Muscle layer of duodenum (tissue), 2 donors: ENCODE results near the gene AIFM1.
"Not testable (repeated sequence)": the region's sequence is repeated elsewhere in the genome, so short reads cannot be mapped to it uniquely, and the experiment has no call there.

ENCODE experiments used
- H3K27ac ChIP-seq: one replicate; pipeline ENCODE4 v1.7.0; 2013; ENCODE audit warnings: mild to moderate bottlenecking, low read length
- H3K27me3 ChIP-seq: one replicate; pipeline ENCODE4 v1.7.0; 2013; ENCODE audit warnings: low read depth, mild to moderate bottlenecking, control low read depth, low read length
- H3K36me3 ChIP-seq, 2 donors: one replicate each; pipeline ENCODE4 v1.7.0; 2013; ENCODE audit warnings: low read length in 2 of 2, control low read depth in 1 of 2, mild to moderate bottlenecking in 1 of 2; ENCODE audit not compliant: insufficient read depth in 2 of 2, control insufficient read depth in 1 of 2
- H3K4me1 ChIP-seq, 2 donors: one replicate each; pipeline ENCODE4 v1.7.0; 2013; ENCODE audit warnings: low read length in 2 of 2, mild to moderate bottlenecking in 2 of 2, control low read depth in 1 of 2, moderate library complexity in 1 of 2; ENCODE audit not compliant: insufficient read depth in 2 of 2, control insufficient read depth in 1 of 2
- H3K4me3 ChIP-seq, 2 donors: one replicate each; pipeline ENCODE4 v1.7.0; 2013; ENCODE audit warnings: low read length in 2 of 2, low read depth in 1 of 2, mild to moderate bottlenecking in 1 of 2
- H3K9me3 ChIP-seq, 2 donors: one replicate each; pipeline ENCODE4 v1.7.0; 2013; ENCODE audit warnings: low read length in 2 of 2, control low read depth in 1 of 2, mild to moderate bottlenecking in 1 of 2; ENCODE audit not compliant: control insufficient read depth in 1 of 2
- donor health status: healthy.

Gene AIFM1

DNA sequence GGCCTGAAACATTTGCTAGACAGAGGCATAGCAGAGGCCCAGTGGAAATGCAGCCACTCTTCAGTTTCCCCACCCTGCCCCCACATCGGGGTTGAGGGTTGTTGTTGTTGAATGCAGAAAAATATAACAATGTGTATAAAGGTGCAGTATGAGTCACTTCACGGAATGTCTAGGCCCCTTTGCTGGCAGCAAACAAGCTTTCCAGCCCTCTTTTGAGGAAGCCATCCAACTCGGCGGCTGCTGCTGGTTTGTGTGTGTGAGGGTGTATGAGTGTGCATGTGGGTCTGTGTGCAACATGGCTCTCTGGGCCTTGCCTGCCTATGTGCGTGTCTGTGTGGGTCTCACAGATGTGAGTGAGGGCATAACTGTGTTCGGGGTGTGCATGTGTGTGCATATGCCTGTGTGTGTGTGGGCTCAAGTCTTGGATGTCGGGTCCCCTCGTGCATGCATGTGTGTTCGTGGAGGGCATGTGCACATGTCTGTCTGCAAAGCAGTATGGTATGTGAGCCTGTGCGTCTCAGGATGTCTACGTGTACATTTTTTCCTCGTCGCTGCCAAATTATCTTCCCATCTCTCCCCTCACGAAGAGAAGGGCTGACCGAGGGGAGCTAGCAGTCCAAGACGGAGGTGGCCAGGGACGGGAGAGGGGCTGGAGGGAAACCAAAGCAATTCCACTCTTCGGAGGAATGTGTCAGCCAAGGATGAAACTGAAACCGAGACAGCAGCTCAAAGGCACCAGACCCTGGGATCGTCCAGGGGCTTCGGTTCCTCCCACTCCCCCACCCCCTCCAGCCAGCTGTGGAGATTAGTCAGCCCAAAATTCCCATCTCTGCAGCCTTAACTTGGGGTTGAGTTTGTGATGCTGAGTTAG lies 47.0 kb downstream of the AIFM1 start:
- no peaks in the 10 kb centered on the region for H3K36me3 ChIP-seq
- peaks cover 0 to 4% of the 10 kb centered on the region in 2 donors for H3K4me1 ChIP-seq
- no peaks in the 10 kb centered on the region for H3K27me3 ChIP-seq
- H3K4me3 ChIP-seq, result no peak overlapping the region
- no peaks in the 10 kb centered on the region for H3K9me3 ChIP-seq
- H3K27ac ChIP-seq, result peak overlapping the region; percentile 51

DNA sequence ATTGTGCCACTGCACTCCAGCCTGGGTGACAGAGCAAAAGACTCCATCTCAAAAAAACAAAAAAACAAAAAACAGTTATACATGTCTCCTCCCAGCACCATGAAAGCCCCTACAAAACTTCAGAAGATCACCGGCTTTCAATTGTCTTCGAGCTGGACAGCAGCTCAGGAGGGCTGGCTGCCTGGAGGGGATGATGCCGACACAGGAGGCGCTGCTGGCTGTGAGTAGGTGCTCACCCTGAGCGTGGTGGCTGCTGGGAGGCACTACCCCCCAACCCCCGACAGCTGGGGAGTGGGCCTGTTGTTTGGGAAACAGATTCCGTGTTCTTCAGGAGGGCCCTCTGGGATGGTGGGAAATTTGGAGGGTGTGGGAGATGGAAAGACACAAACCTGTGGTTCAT lies 48.5 kb downstream of the AIFM1 start:
- Histone ChIP-seq H3K9me3 (no peaks in the 10 kb centered on the region), H3K4me1 (peaks cover 0 to 4% of the 10 kb centered on the region in 2 donors), H3K36me3 (no peaks in the 10 kb centered on the region), H3K4me3 (no peak overlapping the region), H3K27me3 (no peaks in the 10 kb centered on the region), H3K27ac (no peak overlapping the region)

DNA sequence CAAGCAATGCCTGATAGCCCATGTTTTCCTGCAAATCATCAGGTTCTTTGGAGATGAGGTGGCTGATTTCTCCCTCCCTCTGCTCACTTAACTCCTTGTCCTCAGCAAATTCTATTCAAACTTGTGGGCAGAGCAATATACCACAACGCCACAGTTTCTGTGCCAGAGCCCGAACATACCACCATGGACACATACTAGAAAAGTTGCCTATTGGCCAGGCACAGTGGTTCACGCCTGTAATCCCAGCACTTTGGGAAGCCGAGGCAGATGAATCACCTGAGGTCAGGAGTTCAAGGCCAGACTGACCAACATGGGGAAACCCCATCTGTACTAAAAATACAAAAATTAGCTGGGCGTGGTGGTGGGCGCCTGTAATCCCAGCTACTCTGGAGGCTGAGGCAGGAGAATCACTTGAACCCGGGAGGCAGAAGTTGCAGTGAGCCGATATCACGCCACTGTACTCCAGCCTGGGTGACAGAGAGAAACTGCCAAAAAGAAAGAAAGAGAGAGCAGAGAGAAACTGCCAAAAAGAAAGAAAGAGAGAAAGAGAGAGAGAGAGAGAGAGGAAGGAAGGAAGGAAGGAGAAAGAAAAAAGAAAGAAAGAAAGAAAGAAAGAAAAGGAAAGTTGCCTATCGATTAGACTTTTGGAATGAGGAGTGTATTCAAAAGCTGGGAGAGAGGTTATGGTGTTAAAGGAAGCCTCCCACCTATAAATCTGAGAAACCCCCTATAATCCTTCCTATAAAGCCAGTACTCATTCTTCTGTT lies 50.3 kb downstream of the AIFM1 start:
- H3K4me3 ChIP-seq, H3K4me1 ChIP-seq, H3K27ac ChIP-seq, H3K36me3 ChIP-seq, H3K9me3 ChIP-seq, H3K27me3 ChIP-seq: not testable (repeated sequence)

DNA sequence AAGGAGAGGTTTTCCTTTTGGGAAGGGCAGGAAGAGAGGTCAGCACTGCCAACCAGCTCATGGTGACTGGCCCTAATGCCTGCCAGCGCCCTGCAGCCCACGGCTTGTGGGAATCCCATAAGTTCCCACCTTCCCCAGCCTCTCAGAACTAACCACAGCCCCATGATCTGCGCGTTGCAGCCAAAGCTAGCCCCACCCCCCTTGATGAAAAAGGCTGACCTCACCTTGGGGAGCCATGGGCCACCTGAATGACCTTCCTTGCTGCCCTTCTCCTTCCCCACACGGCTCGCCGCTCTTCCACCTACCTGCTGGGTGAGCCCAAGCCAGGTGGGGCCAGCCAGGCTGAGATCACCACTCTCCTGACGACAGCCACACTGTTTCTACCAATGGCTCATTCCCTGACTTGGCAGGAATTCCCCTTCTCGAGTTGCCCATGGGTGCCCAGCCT lies 51.5 kb downstream of the AIFM1 start:
- H3K4me3 ChIP-seq, result no peak overlapping the region
- no peaks in the 10 kb centered on the region for H3K27me3 ChIP-seq
- peaks cover 0 to 2% of the 10 kb centered on the region in 2 donors for H3K4me1 ChIP-seq
- H3K27ac ChIP-seq, result no peak overlapping the region
- H3K36me3 ChIP-seq, result no peaks in the 10 kb centered on the region
- H3K9me3 ChIP-seq, result no peaks in the 10 kb centered on the region

DNA sequence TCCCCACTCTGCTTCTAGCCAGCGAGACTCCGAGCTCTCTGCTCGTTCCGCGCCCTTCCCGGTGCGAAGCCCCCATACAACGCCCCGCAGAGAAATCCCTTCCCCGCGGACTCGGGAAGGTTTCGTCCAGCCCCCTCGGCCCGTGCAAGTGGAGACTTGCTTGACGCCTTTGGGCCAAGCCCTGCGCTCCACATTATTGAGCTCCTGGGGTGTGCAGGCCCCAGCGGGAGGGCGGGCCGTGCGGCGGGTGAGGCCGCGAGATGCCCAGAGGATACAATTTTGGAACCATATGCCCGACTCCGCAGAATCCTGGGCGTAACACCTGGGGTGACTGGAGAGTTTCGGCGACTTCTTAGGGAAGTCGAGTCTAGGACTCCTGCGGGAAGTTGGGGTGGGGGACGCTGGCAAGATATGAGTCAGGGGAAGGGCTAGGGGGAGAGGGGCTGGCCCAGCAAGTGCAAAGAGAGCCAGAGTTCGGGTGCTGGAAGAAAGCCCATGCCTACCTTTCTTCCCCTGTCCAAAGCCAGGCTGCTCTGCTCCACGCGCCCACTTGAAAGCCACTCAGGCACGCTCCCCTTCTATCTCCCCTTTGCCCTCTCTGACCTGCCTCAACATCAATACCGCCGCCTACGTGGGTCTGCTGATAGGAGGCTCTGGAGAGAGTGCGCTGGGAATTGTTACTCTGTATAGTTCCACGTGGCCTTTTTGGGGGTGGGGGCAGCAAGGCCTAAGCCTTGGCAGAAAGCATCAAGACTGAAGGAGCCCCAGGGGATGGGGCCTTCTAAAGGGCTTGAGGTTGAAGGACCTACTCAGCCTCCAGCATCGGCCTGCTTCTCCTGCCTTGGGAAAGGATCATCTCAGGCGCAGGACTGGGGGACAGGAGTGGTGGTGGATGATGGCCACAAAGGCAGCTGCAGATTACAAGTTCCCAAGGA lies 54.2 kb downstream of the AIFM1 start:
- H3K9me3 ChIP-seq, result no peaks in the 10 kb centered on the region
- H3K4me3 ChIP-seq, result peak overlapping the region; percentile 7 to 47
- no peaks in the 10 kb centered on the region for H3K27me3 ChIP-seq
- H3K36me3 ChIP-seq, result no peaks in the 10 kb centered on the region
- H3K4me1 ChIP-seq, result peaks cover 0 to 7% of the 10 kb centered on the region in 2 donors
- no peak overlapping the region for H3K27ac ChIP-seq

DNA sequence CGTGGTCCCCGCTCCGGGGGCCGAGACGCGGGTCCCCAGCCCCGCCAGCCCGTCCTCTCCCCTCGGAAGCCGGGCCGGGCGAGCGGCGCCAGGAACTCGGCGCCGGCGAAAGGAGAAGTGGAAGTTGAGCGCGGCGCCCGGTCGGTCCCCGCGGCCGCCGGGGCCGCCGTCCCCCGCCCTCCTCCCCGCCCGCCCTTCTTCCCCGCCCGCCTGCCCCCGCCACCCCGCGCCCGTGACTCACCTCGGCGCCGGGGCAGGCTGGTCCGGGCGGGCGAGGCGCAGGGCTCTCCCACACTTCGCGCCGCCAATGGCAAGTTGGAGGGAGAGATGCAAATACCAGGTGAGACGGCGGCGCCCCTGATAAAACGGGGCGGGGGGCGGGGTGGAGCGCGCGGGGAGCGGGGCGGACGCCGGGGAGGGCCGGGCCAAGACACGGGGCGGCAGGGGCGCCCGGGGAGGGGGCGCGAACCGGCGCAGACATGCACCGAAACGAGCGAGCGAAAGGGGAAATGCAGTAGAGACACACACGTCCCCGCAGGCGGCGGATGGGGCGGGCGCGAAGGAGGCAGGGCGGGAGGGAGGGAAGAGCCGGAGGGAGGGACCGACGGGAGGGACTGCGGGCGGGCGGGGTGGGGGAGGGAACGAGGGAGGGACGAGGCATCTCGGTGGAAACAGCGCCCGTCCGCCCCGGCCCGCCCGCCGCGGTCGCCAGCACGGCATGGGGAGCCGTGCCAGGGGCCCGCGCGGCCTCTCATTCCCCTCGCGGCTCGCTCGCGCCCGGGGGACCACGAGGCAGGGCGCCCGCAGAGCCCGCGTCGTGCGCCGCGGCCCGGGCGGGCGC lies 55.0 kb downstream of the AIFM1 start, which contains the start of gene ELF4:
ELF4 (minus strand) TSS at position 119 of the 841 bp plus-strand sequence. CDS start 29,167 bp downstream, outside the sequence.
- Histone ChIP-seq H3K27ac (peak within 1 kb of the TSS; percentile 45), H3K4me3 (peak within 1 kb of the TSS; percentile 55 to 63), H3K36me3 (no peaks in the 10 kb centered on the region), H3K9me3 (no peaks in the 10 kb centered on the region), H3K27me3 (no peaks in the 10 kb centered on the region), H3K4me1 (peaks cover 0 to 7% of the 10 kb centered on the region in 2 donors)

DNA sequence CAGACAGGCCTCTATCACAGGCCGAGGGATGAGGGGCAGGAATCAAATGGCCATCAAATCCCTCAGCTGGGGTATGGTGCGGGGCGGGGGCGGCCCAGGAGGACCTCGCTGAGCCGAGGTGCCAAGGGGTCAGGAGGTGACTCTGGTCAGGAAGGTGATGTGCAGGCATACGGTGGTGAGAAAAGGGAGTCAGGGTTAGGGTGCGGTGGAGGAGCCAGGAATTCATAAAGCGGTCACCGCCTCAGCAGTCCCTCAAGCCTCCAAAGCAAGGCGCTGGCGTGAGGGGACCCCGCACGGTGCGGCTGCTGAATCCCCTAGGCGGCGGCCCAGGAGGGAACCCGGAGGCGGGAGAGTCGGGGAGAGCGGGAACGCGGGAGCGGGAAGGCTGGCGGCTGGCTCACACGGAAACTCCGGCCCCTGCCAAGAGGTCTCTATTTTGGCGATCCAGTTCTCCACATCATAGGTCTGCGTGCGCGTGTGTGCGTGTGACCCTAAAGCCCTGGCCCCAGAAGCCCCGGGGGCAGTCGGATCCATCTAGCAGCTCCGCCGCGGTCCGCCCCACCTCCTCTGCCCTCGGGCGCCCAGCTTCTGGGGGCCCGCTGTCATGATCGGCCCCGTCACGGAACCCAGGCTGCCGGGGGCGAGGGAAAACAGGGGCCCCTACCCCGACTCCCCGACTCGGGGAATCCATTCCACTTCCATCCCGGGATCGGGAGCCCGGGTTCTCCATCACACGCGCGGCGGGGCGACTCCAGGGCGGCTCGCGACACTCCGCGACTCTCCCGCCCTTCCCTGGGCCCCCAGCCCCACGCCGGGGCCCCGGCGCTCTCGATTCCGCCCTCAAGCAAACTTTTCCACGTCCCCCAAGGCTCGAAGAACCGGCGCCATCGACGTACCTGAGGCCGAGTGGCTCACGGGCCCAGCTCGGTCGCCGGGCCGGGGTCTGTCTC lies 55.9 kb downstream of the AIFM1 start:
- Histone ChIP-seq H3K27ac (peak overlapping the region; percentile 45), H3K4me1 (peaks cover 0 to 7% of the 10 kb centered on the region in 2 donors), H3K4me3 (peak overlapping the region; percentile 55 to 63), H3K9me3 (no peaks in the 10 kb centered on the region), H3K36me3 (no peaks in the 10 kb centered on the region), H3K27me3 (no peaks in the 10 kb centered on the region)

DNA sequence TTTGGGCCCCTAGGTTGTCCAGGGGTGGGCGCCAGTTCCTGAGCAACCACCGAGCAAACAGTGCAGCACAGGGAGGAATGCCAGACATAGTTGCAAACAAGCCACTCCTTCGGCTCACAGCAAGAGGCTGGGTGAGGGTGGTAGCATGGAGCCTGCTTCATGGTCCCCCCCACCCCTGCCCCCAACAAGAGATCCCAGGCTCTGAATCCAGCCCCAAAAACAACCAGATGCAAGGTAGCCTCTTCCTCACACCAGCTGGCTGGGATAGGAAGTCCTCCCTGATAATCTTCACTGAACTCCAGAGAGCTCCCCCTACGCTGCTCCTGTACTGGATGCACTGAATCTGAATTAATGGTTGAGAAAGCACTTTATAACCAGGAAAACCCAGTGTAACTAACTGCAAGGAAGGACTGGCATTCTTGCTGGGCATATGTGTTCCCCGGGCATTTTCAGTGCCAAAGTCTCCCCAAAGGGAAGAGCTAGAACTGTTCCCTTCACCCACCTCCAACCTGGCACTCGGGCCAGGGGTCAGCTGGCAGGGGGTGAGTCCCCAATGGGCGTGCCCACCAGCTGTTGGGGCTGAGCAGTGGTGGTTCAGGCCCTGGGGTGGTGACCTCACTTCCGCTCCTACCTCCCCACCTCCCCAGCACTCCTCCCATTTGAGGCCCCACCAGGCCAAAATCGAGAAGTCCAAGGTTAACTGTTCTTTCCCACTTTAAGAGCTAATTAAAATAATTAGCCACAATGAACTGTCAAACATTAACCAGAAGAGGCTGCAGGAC lies 56.8 kb downstream of the AIFM1 start:
- H3K27me3 ChIP-seq, result no peaks in the 10 kb centered on the region
- H3K36me3 ChIP-seq, result no peaks in the 10 kb centered on the region
- peaks cover 0 to 7% of the 10 kb centered on the region in 2 donors for H3K4me1 ChIP-seq
- H3K9me3 ChIP-seq, result no peaks in the 10 kb centered on the region
- peak overlapping the region; percentile 45 for H3K27ac ChIP-seq
- peak overlapping the region; percentile 55 to 63 for H3K4me3 ChIP-seq

DNA sequence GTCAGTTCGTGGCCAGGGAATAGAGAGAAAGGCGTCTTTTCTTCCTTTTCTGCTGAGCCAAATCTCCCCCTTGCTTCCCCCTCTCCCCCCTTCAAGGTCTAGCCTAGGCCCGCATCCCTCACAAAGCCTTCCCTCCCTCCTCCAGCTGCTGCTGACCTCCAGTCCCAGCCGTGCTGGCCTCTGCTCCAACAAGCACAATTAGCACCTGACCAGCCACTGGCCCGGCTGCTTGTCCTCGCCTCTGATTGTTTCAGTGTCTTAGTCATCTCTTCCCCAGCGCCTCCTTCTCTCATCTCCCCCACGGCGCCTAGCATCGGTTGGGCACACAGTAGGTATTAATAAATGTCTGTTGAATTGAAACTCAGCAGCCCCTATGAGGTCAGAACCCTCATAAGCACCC lies 59.6 kb downstream of the AIFM1 start:
- H3K4me1 ChIP-seq, result peaks cover 0 to 7% of the 10 kb centered on the region in 2 donors
- no peaks in the 10 kb centered on the region for H3K36me3 ChIP-seq
- no peak overlapping the region for H3K4me3 ChIP-seq
- no peaks in the 10 kb centered on the region for H3K27me3 ChIP-seq
- H3K9me3 ChIP-seq, result no peaks in the 10 kb centered on the region
- H3K27ac ChIP-seq, result no peak overlapping the region
